Liver (tissue), 9 donors: Measurements from ENCODE around the gene PPP2R5B. TPM values are rescaled to one million over a fixed set of nuclear protein-coding genes. Genes with fewer than 3 reads are reported as not detected.

Experiments used
- DNase-seq: peaks from one replicate; pipeline ENCODE4 v3.0.0-alpha.2; 2017; ENCODE audit warnings: low spot score
- H3K27ac ChIP-seq, 2 donors: one replicate each; pipeline ENCODE4 v1.7.0; 2013; ENCODE audit warnings: inconsistent platforms in 2 of 2, low read length in 2 of 2, control low read depth in 1 of 2, low read depth in 1 of 2, mild to moderate bottlenecking in 1 of 2
- H3K27me3 ChIP-seq, 4 donors: one replicate each; pipeline versions ENCODE4 v1.6.1 to v1.7.0; 2013; ENCODE audit warnings: low read length in 3 of 4, inconsistent platforms in 1 of 4, mild to moderate bottlenecking in 1 of 4, moderate library complexity in 1 of 4; ENCODE audit not compliant: control insufficient read depth in 4 of 4, insufficient read depth in 4 of 4
- H3K36me3 ChIP-seq, 4 donors: one replicate each; pipeline versions ENCODE4 v1.6.1 to v1.7.0; 2013; ENCODE audit warnings: low read length in 3 of 4, mild to moderate bottlenecking in 3 of 4, low read depth in 1 of 4, moderate library complexity in 1 of 4; ENCODE audit not compliant: control insufficient read depth in 4 of 4, insufficient read depth in 3 of 4
- H3K4me1 ChIP-seq, 4 donors: one replicate each; pipeline versions ENCODE4 v1.6.1 to v1.7.0; 2013; ENCODE audit warnings: low read length in 3 of 4, mild to moderate bottlenecking in 3 of 4, moderate library complexity in 1 of 4; ENCODE audit not compliant: control insufficient read depth in 4 of 4, insufficient read depth in 4 of 4
- H3K4me3 ChIP-seq, 3 donors: one replicate each; pipeline versions ENCODE4 v1.6.1 to v1.7.0; 2013; ENCODE audit warnings: low read length in 3 of 3, control low read depth in 1 of 3, low read depth in 1 of 3, mild to moderate bottlenecking in 1 of 3
- H3K9ac ChIP-seq, 2 donors: one replicate each; pipeline ENCODE4 v1.7.0; 2013; ENCODE audit warnings: low read length in 2 of 2, mild to moderate bottlenecking in 2 of 2, moderate library complexity in 2 of 2, control low read depth in 1 of 2, low read depth in 1 of 2
- H3K9me3 ChIP-seq, 4 donors: one replicate each; pipeline versions ENCODE4 v1.6.1 to v1.7.0; 2013; ENCODE audit warnings: low read length in 3 of 4; ENCODE audit not compliant: control insufficient read depth in 4 of 4
- EGR1 ChIP-seq, 2 donors: IDR thresholded peaks; 2 replicates each; pipeline ENCODE4 v1.6.1; 2016 to 2018; ENCODE audit warnings: antibody characterized with exemption in 2 of 2, low read depth in 2 of 2
- FOXA1 ChIP-seq: IDR thresholded peaks from 2 replicates; pipeline ENCODE4 v1.6.1; 2016; ENCODE audit warnings: antibody characterized with exemption
- FOXA2 ChIP-seq: IDR thresholded peaks from 2 replicates; pipeline ENCODE4 v1.6.1; 2016; ENCODE audit warnings: antibody characterized with exemption
- GABPA ChIP-seq, 2 donors: IDR thresholded peaks in 1 of 2; conservative IDR thresholded peaks in 1 of 2; 2 replicates each; pipeline ENCODE4 v1.6.1; 2016; ENCODE audit warnings: antibody characterized with exemption in 2 of 2, mild to moderate bottlenecking in 1 of 2, moderate library complexity in 1 of 2
- HNF4A ChIP-seq, 2 donors: conservative IDR thresholded peaks; 2 replicates each; pipeline ENCODE4 v1.6.1; 2016; ENCODE audit warnings: antibody characterized with exemption in 2 of 2, mild to moderate bottlenecking in 2 of 2
- JUND ChIP-seq, 2 donors: IDR thresholded peaks; 2 replicates each; pipeline ENCODE4 v1.6.1; 2016; ENCODE audit warnings: antibody characterized with exemption in 2 of 2
- RAD21 ChIP-seq, 2 donors: IDR thresholded peaks; 2 replicates each; pipeline ENCODE4 v1.6.1; 2016; ENCODE audit warnings: antibody characterized with exemption in 2 of 2, mild to moderate bottlenecking in 2 of 2
- RXRA ChIP-seq, 2 donors: IDR thresholded peaks; 2 replicates each; pipeline ENCODE4 v1.6.1; 2017 to 2018; ENCODE audit warnings: antibody characterized with exemption in 2 of 2, mild to moderate bottlenecking in 1 of 2
- SP1 ChIP-seq: IDR thresholded peaks from 2 replicates; pipeline ENCODE4 v1.6.1; 2018; ENCODE audit warnings: antibody characterized with exemption, mild to moderate bottlenecking
- YY1 ChIP-seq: IDR thresholded peaks from 2 replicates; pipeline ENCODE4 v1.6.1; 2016; ENCODE audit warnings: antibody characterized with exemption, mild to moderate bottlenecking
- WGBS: extraction: QIAGEN DNeasy Blood & Tissue Kit; methylation state at CpG from one replicate; pipeline ENCODE4 v1.1.7; 2013; 5-methylcytosine and 5-hydroxymethylcytosine counted together
- polyA plus RNA-seq, 2 donors: library from polyadenylated mRNA; stranded (reverse) in 1 of 2; unstranded in 1 of 2; fragments of 200-250 nt in 1 of 2; fragments of >200 nt in 1 of 2; fragmentation: Nextera tagmentation in 1 of 2; extraction: Ambion mirVana in 1 of 2; gene quantifications; one replicate each; pipeline versions ENCODE4 v1.2.1 to v1.2.3, GENCODE V29; 2013 to 2015
- total RNA-seq, 2 donors: library from RNA; depleted of rRNA; stranded (reverse); fragments of >200 nt; gene quantifications; one replicate each; pipeline ENCODE4 v1.2.3, GENCODE V29; 2014
- TF ChIP-seq, protein P1 (sequence below): fragments of 150-350 bp; IDR thresholded peaks from 2 replicates; pipeline ENCODE4 v1.5.1; 2017; ENCODE audit warnings: improper control_type of control experiment, low read depth, low read length; ENCODE audit not compliant: missing input control
- TF ChIP-seq, protein P2 (sequence below): IDR thresholded peaks from 2 replicates; pipeline ENCODE4 v1.6.1; 2016; ENCODE audit warnings: antibody characterized with exemption
- TF ChIP-seq, protein P3 (sequence below): IDR thresholded peaks from 2 replicates; pipeline ENCODE4 v1.6.1; 2016; ENCODE audit warnings: antibody characterized with exemption
- TF ChIP-seq, protein P4 (sequence below): IDR thresholded peaks from 2 replicates; pipeline ENCODE4 v1.6.1; 2016; ENCODE audit warnings: antibody characterized with exemption, mild to moderate bottlenecking
- donor health status: healthy.
- donor health status: healthy.
- donor health status: healthy.
- donor health status: healthy.
- donor health status: healthy.

PPP2R5B gene
- total and polyA plus RNA-seq, 4 donors = 2.9 to 6.6 (median 5.1) TPM

DNA sequence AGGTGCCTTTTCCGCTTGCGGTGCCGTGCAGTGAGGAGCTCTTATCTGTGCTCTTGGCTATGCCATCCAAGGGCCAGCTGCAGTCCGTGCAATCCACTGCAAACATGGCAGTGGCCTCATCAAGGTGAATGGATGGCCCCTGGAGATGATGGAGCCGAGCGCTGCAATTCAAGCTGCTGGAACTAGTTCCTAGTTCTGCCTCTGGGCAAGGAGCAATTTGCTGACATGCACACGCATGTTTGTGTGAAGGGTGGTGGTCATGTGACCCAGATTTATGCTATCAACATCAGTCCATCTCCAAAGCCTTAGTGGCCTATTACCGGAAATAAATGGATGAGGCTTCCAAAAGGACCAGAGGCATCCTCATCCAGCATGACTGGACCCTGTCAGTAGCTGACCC is 43.0 kb upstream of the PPP2R5B start:
- H3K27me3 ChIP-seq = no peaks in the 10 kb centered on the region
- H3K4me1 ChIP-seq = peaks cover 9 to 36% (median 26%) of the 10 kb centered on the region in 4 donors
- no peak overlapping the region for H3K4me3 ChIP-seq
- no peaks in the 10 kb centered on the region for H3K9me3 ChIP-seq
- 87% methylated on average over 8 of the region's 8 CpGs for WGBS
- TF ChIP-seq GABPA (IDR thresholded peaks at IDR 0.05 in 1 of 2, conservative IDR thresholded peaks at IDR 0.05 in 1 of 2) = no peak
- TF ChIP-seq, protein P1, sequence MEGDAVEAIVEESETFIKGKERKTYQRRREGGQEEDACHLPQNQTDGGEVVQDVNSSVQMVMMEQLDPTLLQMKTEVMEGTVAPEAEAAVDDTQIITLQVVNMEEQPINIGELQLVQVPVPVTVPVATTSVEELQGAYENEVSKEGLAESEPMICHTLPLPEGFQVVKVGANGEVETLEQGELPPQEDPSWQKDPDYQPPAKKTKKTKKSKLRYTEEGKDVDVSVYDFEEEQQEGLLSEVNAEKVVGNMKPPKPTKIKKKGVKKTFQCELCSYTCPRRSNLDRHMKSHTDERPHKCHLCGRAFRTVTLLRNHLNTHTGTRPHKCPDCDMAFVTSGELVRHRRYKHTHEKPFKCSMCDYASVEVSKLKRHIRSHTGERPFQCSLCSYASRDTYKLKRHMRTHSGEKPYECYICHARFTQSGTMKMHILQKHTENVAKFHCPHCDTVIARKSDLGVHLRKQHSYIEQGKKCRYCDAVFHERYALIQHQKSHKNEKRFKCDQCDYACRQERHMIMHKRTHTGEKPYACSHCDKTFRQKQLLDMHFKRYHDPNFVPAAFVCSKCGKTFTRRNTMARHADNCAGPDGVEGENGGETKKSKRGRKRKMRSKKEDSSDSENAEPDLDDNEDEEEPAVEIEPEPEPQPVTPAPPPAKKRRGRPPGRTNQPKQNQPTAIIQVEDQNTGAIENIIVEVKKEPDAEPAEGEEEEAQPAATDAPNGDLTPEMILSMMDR = no peak
- no peak for TF ChIP-seq RAD21 (IDR thresholded peaks at IDR 0.05)
- TF ChIP-seq, protein P2, sequence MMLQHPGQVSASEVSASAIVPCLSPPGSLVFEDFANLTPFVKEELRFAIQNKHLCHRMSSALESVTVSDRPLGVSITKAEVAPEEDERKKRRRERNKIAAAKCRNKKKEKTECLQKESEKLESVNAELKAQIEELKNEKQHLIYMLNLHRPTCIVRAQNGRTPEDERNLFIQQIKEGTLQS = no peak
- TF ChIP-seq, protein P3, sequence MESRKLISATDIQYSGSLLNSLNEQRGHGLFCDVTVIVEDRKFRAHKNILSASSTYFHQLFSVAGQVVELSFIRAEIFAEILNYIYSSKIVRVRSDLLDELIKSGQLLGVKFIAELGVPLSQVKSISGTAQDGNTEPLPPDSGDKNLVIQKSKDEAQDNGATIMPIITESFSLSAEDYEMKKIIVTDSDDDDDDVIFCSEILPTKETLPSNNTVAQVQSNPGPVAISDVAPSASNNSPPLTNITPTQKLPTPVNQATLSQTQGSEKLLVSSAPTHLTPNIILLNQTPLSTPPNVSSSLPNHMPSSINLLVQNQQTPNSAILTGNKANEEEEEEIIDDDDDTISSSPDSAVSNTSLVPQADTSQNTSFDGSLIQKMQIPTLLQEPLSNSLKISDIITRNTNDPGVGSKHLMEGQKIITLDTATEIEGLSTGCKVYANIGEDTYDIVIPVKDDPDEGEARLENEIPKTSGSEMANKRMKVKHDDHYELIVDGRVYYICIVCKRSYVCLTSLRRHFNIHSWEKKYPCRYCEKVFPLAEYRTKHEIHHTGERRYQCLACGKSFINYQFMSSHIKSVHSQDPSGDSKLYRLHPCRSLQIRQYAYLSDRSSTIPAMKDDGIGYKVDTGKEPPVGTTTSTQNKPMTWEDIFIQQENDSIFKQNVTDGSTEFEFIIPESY = no peak
- no peak for TF ChIP-seq FOXA2
- TF ChIP-seq HNF4A (conservative IDR thresholded peaks at IDR 0.05) = no peak
- no peak for TF ChIP-seq FOXA1
- no peak for TF ChIP-seq SP1
- TF ChIP-seq JUND (IDR thresholded peaks at IDR 0.05) = no peak
- TF ChIP-seq RXRA (IDR thresholded peaks at IDR 0.05) = no peak
- DNase-seq = no peak
- no peak overlapping the region for H3K27ac ChIP-seq
- no peak overlapping the region for H3K9ac ChIP-seq
- no peaks in the 10 kb centered on the region for H3K36me3 ChIP-seq

DNA sequence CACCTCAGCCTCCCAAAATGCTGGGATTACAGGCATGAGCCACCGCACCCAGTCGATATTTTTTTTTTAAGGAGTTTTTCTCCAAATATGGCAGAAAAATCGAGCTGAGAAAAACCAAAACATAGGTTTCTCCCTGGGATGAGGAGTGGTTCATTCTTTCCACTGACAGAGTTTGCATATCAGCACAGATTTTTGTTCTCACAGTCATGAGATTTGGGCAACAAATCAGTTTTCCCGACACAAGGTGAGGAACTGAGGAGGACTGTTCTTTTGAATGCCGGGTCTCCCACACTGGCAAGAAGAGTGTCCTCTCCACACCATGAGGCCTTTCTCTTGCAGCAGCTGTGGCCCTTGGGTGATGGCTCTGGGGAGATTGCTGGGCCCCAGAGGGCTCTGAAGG is 42.2 kb upstream of the PPP2R5B start:
- Histone ChIP-seq H3K36me3 (no peaks in the 10 kb centered on the region), H3K4me3 (no peak overlapping the region), H3K27ac (no peak overlapping the region), H3K9ac (no peak overlapping the region), H3K27me3 (no peaks in the 10 kb centered on the region), H3K9me3 (no peaks in the 10 kb centered on the region), H3K4me1 (peaks cover 7 to 28% (median 19%) of the 10 kb centered on the region in 4 donors)
- TF ChIP-seq, protein P4, sequence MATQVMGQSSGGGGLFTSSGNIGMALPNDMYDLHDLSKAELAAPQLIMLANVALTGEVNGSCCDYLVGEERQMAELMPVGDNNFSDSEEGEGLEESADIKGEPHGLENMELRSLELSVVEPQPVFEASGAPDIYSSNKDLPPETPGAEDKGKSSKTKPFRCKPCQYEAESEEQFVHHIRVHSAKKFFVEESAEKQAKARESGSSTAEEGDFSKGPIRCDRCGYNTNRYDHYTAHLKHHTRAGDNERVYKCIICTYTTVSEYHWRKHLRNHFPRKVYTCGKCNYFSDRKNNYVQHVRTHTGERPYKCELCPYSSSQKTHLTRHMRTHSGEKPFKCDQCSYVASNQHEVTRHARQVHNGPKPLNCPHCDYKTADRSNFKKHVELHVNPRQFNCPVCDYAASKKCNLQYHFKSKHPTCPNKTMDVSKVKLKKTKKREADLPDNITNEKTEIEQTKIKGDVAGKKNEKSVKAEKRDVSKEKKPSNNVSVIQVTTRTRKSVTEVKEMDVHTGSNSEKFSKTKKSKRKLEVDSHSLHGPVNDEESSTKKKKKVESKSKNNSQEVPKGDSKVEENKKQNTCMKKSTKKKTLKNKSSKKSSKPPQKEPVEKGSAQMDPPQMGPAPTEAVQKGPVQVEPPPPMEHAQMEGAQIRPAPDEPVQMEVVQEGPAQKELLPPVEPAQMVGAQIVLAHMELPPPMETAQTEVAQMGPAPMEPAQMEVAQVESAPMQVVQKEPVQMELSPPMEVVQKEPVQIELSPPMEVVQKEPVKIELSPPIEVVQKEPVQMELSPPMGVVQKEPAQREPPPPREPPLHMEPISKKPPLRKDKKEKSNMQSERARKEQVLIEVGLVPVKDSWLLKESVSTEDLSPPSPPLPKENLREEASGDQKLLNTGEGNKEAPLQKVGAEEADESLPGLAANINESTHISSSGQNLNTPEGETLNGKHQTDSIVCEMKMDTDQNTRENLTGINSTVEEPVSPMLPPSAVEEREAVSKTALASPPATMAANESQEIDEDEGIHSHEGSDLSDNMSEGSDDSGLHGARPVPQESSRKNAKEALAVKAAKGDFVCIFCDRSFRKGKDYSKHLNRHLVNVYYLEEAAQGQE = no peak
- TF ChIP-seq JUND (IDR thresholded peaks at IDR 0.05) = no peak
- no peak for TF ChIP-seq RAD21 (IDR thresholded peaks at IDR 0.05)
- TF ChIP-seq YY1 = no peak
- TF ChIP-seq SP1 = no peak
- no peak for TF ChIP-seq EGR1 (IDR thresholded peaks at IDR 0.05; ENCODE audit: low read depth in 2 of 2)
- DNase-seq = no peak
- WGBS = 90% methylated on average over 5 of the region's 5 CpGs
